HG02981 (cell line): ENCODE data around the gene RNFT2.

ENCODE experiments used
- ATAC-seq: cut with Tn5 transposase; IDR thresholded peaks from one replicate; pipeline ENCODE4 v1.9.1; 2021; ENCODE audit warnings: mild to moderate bottlenecking, moderate library complexity; ENCODE audit not compliant: unreplicated experiment

The RNFT2 gene

GRCh38 chr12:116737774-116738657 lies at the start of gene RNFT2, which contains the start of gene SPRING1:
RNFT2 (plus strand) TSS chr12:116738315; CDS start chr12:116740498, 2,183 bp downstream.
SPRING1 (minus strand) TSS chr12:116738069; CDS start chr12:116737900, 169 bp downstream.
- ATAC-seq = peak; percentile 95

GRCh38 chr12:116689521-116689920 lies 48.6 kb upstream of the RNFT2 start:
- ATAC-seq = no peak

GRCh38 chr12:116689979-116690744 lies 48.0 kb upstream of the RNFT2 start:
- ATAC-seq = no peak

- ATAC-seq = no peak
Observed at GRCh38 chr12:116691205-116691604, 46.9 kb upstream of the RNFT2 start.

- ATAC-seq = no peak
Observed at GRCh38 chr12:116691636-116692035, 46.5 kb upstream of the RNFT2 start.

GRCh38 chr12:116692605-116693004 lies 45.5 kb upstream of the RNFT2 start:
- ATAC-seq = no peak

GRCh38 chr12:116693286-116694227 lies 44.6 kb upstream of the RNFT2 start:
- ATAC-seq = no peak

GRCh38 chr12:116694653-116695463 lies 43.3 kb upstream of the RNFT2 start:
- ATAC-seq = no peak

GRCh38 chr12:116695464-116695725 lies 42.7 kb upstream of the RNFT2 start:
- no peak for ATAC-seq

- ATAC-seq = no peak
Observed at GRCh38 chr12:116697305-116697704, 40.8 kb upstream of the RNFT2 start.

GRCh38 chr12:116697716-116698115 lies 40.4 kb upstream of the RNFT2 start:
- ATAC-seq = no peak

GRCh38 chr12:116698116-116698515 lies 40.0 kb upstream of the RNFT2 start:
- no peak for ATAC-seq

GRCh38 chr12:116698554-116699075 lies 39.5 kb upstream of the RNFT2 start:
- ATAC-seq = no peak

GRCh38 chr12:116700066-116700465 lies 38.0 kb upstream of the RNFT2 start:
- ATAC-seq = no peak

- no peak for ATAC-seq
Observed at GRCh38 chr12:116701432-116701831, 36.7 kb upstream of the RNFT2 start.

- no peak for ATAC-seq
Observed at GRCh38 chr12:116703214-116703795, 34.8 kb upstream of the RNFT2 start.

- no peak for ATAC-seq
Observed at GRCh38 chr12:116707751-116708150, 30.4 kb upstream of the RNFT2 start.

GRCh38 chr12:116708826-116709756 lies 29.0 kb upstream of the RNFT2 start:
- ATAC-seq = no peak
